Measurements from ENCODE around the gene MET. TPM values are rescaled to one million over a fixed set of nuclear protein-coding genes. Genes with fewer than 3 reads are reported as not detected.

Gene MET
- 59.0 to 102 TPM (median 76.7 TPM) in 5 replicates for total RNA-seq (2022; extraction: Qiagen RNA extraction)

GRCh38 chr7:116671681-116672595 is at the start of gene MET:
TSS of gene MET (plus strand) at chr7:116672196. CDS start at chr7:116699085, 26,889 bp downstream.

Other genes with a start within 250 kb of the MET start
- 153 to 198 TPM (median 178 TPM) in 5 replicates for gene CAV2, start 172.5 kb upstream of the MET start, total RNA-seq (2022; extraction: Qiagen RNA extraction)
- gene CAV1, start 147.2 kb upstream of the MET start, total RNA-seq (2022; extraction: Qiagen RNA extraction), result 515 to 689 TPM (median 664 TPM) in 5 replicates
- 111 to 181 TPM (median 123 TPM) in 5 replicates for gene CAPZA2, start 190.4 kb downstream of the MET start, total RNA-seq (2022; extraction: Qiagen RNA extraction)

All from A549 treated with Hydrocortisone at 1 μM for 4 hours (cell line).